Spinal cord (tissue), 10 donors: ENCODE measurements around the gene SUSD2. TPM values are rescaled to one million over a fixed set of nuclear protein-coding genes. Genes with fewer than 3 reads are reported as not detected.
"Not testable (repeated sequence)": the region's sequence is repeated elsewhere in the genome, so short reads cannot be mapped to it uniquely, and the experiment has no call there.

Source experiments
- DNase-seq, 6 donors: peaks; one replicate each; pipeline versions ENCODE4 v3.0.0 to v3.0.0-alpha.2; 2013 to 2015; ENCODE audit warnings: low spot score in 6 of 6, low read depth in 4 of 6
- H3K27ac ChIP-seq: one replicate; pipeline ENCODE4 v1.5.1; 2013; ENCODE audit warnings: low read depth, low read length, control low read depth
- H3K27me3 ChIP-seq: one replicate; pipeline ENCODE4 v1.6.1; 2013; ENCODE audit warnings: low read length; ENCODE audit not compliant: control insufficient read depth, insufficient read depth
- H3K36me3 ChIP-seq: one replicate; pipeline ENCODE4 v1.6.1; 2013; ENCODE audit warnings: low read length; ENCODE audit not compliant: control insufficient read depth, insufficient read depth
- H3K4me1 ChIP-seq: one replicate; pipeline ENCODE4 v1.6.1; 2013; ENCODE audit warnings: low read length; ENCODE audit not compliant: control insufficient read depth, insufficient read depth
- H3K4me3 ChIP-seq: one replicate; pipeline ENCODE4 v1.5.1; 2013; ENCODE audit warnings: low read depth, low read length, control low read depth
- H3K9me3 ChIP-seq: one replicate; pipeline ENCODE4 v1.6.1; 2013; ENCODE audit warnings: low read length; ENCODE audit not compliant: control insufficient read depth, insufficient read depth
- WGBS: methylation state at CpG from one replicate; pipeline ENCODE4 v1.1.5; 2013; ENCODE audit warnings: missing lambda C conversion rate; ENCODE audit not compliant: insufficient coverage; 5-methylcytosine and 5-hydroxymethylcytosine counted together
- polyA plus RNA-seq, 2 donors: library from polyadenylated mRNA; unstranded; fragments of 120-200 nt; gene quantifications; one replicate each; pipeline ENCODE4 v1.2.1, GENCODE V29; 2013; ENCODE audit not compliant: insufficient read length in 2 of 2
- total RNA-seq, 2 donors: library from RNA; depleted of rRNA in 1 of 2; stranded (reverse); fragments of 120-200 nt in 1 of 2; fragments of >200 nt in 1 of 2; gene quantifications; one replicate each; pipeline versions ENCODE4 v1.2.3 to v1.2.4, GENCODE V29; 2013 to 2014
- donor health status: healthy.

Gene SUSD2
- total and polyA plus RNA-seq, 4 donors = 4.9 to 21.4 (median 16.0) TPM

DNA sequence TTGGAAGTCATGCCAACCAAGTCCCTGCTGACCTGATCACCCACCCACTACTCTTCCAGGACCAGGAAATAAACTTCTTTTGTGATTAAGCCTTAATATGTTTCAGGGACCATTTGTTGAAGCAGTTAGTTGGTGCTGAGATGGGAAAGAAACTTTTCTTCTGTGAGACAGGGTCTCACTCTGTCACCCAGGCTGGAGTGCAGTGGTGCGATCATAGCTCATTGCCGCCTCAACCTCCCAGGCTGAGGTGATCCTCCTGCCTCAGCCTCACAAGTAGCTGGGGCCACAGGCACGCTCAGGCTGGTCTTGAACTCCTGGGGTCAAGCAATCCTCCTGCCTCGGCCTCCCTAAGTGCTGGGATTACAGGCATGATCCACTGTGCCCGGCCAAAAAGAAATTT, 10.6 kb downstream of the SUSD2 start:
- H3K9me3 ChIP-seq = no peaks in the 10 kb centered on the region
- DNase-seq = no peak
- peaks cover 26% of the 10 kb centered on the region for H3K36me3 ChIP-seq
- 96% methylated on average over 5 of the region's 5 CpGs for WGBS
- H3K27ac ChIP-seq = no peak overlapping the region
- H3K27me3 ChIP-seq = no peaks in the 10 kb centered on the region
- peaks cover 17% of the 10 kb centered on the region for H3K4me1 ChIP-seq
- no peak overlapping the region for H3K4me3 ChIP-seq

DNA sequence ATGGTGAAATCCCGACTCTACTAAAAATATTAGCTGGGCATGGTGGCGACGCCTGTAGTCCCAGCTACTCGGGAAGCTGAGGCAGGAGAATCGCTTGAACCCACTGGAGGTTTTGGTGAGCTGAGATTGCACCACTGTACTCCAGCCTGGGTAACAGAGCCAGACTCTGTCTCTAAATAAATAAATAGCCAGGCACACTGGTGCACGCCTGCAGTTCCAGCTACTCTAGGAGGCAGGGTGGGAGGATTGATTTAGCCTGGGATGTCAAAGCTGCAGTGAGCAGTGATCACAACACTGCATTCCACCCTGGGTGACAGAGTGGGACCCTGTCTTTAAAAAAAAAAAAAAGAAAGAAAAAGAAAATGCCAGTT, 17.4 kb downstream of the SUSD2 start:
- WGBS = 100% methylated on average over 4 of the region's 6 CpGs
- Histone ChIP-seq H3K4me1 (no peaks in the 10 kb centered on the region), H3K27ac (no peak overlapping the region), H3K27me3 (no peaks in the 10 kb centered on the region), H3K9me3 (no peaks in the 10 kb centered on the region), H3K4me3 (no peak overlapping the region), H3K36me3 (no peaks in the 10 kb centered on the region)
- DNase-seq = no peak

DNA sequence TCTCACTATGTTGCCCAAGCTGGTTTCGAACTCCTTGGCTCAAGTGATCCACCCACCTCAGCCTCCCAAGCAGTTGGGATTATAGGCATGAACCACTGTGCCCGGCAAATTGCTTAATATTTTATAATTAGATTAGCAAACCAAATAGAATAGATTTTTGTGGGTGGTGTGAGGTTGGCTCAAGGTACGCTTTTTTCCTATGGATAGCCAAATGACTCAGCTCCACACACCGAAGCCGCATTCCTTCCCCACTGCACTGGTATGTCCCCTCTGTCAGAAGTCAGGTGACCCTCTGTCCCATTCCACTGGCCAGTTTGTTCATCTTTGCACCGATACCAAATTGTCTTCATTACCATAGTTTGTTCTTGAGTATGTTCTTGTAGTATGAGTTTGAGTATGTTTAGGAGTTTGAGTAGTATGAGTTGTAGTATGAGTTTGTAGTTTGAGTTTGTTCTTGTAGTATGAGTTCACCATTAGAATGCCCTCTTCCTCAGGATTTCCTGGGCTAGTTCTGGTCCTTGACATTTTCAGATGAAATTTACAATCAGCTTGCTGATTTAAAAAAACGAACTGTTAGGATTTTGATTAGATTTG, 19.4 kb downstream of the SUSD2 start:
- Histone ChIP-seq H3K4me3 (no peak overlapping the region), H3K27me3 (no peaks in the 10 kb centered on the region), H3K36me3 (no peaks in the 10 kb centered on the region), H3K4me1 (no peaks in the 10 kb centered on the region), H3K27ac (no peak overlapping the region), H3K9me3 (no peaks in the 10 kb centered on the region)
- no peak for DNase-seq
- 71% methylated on average over 1 of the region's 7 CpGs for WGBS

DNA sequence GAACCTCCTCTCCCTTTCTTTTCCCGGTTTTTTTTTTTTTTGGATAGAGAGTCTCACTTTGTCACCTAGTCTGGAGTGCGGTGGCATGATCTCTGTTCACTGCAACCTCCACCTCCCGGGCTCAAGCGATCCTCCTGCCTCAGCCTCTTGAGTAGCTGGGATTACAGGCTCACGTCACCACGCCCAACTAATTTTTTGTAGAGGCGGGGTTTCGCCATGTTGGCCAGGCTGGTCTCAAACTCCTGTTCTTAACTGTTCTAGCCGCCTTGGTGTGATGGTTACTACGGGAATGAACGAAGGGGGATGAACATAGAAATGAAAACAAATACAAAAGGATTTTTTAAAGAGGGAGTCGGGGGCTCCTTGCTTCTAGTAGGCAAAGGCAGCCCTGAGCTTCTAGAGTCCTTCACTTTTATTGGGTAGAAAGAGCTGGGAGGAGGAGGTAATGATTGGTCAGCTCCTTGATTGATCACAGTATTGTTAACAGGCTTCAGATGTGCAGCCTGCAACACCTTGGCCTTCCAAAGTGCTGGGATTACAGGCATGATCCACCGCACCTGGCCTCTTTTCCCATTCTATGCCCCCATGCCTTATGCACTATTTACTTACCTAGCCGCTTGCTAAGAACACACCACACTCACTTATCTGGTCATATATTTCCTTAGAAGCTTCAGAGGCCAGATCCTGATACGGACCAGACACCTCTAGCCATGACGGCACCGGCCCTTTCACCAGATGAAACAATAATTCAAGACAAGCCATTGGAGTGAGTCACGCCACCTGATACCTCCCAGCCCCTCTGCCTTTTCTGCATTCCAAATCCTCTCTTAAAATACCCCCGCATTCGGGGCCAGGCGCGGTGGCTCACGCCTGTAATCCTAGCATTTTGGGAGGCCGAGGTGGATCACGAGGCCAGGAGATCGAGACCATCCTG, 20.7 kb downstream of the SUSD2 start:
- H3K9me3 ChIP-seq = no peaks in the 10 kb centered on the region
- H3K27me3 ChIP-seq = no peaks in the 10 kb centered on the region
- H3K27ac ChIP-seq = no peak overlapping the region
- H3K36me3 ChIP-seq = no peaks in the 10 kb centered on the region
- DNase-seq = no peak
- H3K4me1 ChIP-seq = no peaks in the 10 kb centered on the region
- WGBS = 96% methylated on average over 20 of the region's 26 CpGs
- H3K4me3 ChIP-seq = no peak overlapping the region

DNA sequence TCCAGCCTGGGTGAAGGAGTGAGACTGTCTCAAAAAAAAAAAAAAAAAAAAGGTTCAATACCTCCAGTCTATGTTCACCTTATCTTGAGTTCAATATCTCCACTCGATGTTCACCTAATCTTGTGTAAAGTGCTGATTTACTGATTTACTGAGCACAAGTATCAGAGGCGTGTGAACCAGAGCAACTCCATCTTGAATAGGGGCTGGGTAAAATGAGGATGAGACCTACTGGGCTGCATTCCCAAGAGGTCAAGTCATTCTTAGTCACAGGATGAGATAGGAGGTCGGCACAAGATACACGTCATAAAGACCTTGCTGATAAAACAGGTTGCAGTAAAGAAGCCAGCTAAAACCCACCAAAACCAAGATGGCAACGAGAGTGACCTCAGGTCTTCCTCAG, 22.6 kb downstream of the SUSD2 start:
- not testable (repeated sequence) for H3K27me3 ChIP-seq, H3K4me3 ChIP-seq, H3K9me3 ChIP-seq, H3K27ac ChIP-seq, H3K4me1 ChIP-seq, H3K36me3 ChIP-seq, DNase-seq
- WGBS = 91% methylated on average over 3 of the region's 5 CpGs

DNA sequence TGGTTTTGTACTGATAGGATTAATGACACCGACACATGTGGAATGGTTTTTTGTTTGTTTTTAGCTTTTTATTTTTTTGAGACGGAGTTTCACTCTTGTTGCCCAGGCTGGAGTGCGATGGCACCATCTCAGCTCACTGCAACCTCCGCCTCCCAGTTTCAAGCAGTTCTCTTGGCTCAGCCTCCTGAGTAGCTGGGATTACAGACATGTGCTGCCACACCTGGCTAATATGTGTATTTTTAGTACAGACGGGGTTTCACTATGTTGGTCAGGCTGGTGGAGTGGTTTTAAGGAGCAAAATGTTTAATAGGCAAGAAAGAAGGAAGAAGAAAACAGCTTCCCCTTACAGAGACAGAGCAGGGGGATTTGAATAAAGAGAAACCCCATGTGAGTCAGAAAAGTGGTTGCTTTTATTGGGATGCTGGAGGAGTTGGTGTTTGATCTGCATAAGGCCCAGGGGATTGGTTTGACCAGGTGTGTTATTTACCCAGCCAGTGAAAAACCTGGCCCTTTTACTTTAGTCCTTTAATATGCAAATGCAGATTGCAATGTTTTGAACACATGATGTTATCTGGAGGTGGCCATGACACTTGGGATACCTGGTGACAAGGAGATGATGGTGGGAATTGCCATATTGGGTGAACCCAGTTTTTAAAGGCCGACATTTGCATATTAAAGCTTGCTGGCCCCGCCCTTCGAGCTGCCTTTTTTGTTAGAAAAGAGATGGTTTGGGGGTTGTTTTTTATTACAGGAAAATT, 24.3 kb downstream of the SUSD2 start:
- WGBS = 97% methylated on average over 5 of the region's 8 CpGs
- Histone ChIP-seq H3K9me3 (no peaks in the 10 kb centered on the region), H3K4me3 (no peak overlapping the region), H3K27me3 (no peaks in the 10 kb centered on the region), H3K4me1 (peaks cover 5% of the 10 kb centered on the region), H3K36me3 (no peaks in the 10 kb centered on the region), H3K27ac (no peak overlapping the region)
- no peak for DNase-seq

DNA sequence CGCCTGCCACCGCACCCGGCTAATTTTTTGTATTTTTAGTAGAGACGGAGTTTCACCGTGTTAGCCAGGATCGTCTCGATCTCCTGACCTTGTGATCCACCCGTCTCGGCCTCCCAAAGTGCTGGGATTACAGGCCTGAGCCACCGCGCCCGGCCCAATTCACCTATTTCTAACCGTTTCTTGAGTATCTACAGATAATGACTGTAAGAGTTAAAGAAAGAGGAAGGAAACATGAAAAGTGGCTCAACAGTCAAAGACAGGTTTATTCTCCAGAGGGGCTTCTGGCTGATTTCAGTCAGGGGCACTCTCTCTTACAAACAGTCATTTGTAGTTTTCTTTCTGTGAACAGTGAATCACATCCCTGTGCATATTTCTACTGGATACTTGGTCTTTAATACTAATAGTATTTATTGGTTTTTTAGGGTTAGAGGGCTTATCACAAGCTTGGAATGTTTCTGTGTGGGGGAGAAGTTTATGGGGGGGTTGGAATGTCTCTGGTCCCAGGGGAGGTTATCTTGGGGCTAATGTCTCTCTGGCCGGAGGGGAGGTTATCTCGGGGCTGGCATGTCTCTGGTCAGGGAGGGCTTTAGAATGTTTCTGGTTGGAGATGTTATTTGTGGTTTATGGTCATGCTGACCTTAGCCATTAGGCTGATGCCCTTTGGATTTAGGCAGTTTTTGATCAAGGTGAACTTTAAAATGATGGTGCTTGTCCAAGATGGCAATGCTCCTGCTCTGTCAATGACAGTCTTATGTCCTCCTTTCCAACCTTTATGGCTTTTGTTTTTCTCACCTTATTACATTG, 25.4 kb downstream of the SUSD2 start:
- H3K27ac ChIP-seq, H3K9me3 ChIP-seq, DNase-seq, H3K4me1 ChIP-seq, H3K36me3 ChIP-seq, H3K4me3 ChIP-seq, H3K27me3 ChIP-seq: not testable (repeated sequence)
- WGBS = 86% methylated on average over 9 of the region's 15 CpGs

DNA sequence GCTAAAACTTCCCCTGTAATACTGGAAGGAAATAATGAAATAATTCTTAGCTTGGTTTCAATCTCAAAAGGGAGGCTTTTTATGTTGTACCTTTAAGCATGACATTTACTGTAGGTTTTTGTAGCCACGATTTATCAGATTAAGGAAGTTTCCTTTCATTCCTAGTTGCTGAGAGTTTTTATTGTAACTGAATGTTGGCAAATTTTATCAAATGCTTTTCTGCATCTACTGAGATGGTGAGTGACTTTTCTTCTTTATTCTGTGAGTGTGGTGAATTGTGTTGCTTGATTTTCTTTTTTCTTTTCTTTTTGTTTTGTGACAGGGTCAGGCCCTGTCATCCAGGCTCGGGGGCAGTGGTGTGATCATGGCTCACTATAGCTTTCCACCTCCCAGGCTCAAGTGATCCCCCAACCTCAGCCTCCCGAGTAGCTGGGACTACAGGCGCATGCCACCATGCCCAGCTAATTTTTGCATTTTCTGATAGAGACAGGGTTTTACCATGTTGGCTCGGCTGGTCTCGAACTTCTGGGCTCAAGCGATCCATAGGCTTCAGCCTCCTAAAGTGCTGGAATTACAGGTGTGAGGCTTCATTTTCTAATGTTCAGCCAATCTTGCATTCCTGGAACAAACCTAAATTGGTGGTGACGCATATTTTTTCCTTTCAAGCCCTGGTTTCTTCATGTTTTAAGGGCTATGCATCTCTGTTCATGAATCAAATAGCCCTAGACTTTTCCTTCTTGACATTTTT, 26.2 kb downstream of the SUSD2 start:
- Histone ChIP-seq H3K36me3 (no peaks in the 10 kb centered on the region), H3K27ac (peak overlapping the region; percentile 71), H3K27me3 (no peaks in the 10 kb centered on the region), H3K9me3 (no peaks in the 10 kb centered on the region), H3K4me1 (peaks cover 5% of the 10 kb centered on the region), H3K4me3 (no peak overlapping the region)
- 78% methylated on average over 7 of the region's 8 CpGs for whole genome bisulfite sequencing
- no peak for DNase-seq
